GM18870 (cell line): ENCODE results near the gene NPNT.

Source experiments
- ATAC-seq: cut with Tn5 transposase; IDR thresholded peaks from one replicate; pipeline ENCODE4 v1.9.1; 2021; ENCODE audit warnings: moderate library complexity; ENCODE audit not compliant: unreplicated experiment

The NPNT gene

DNA sequence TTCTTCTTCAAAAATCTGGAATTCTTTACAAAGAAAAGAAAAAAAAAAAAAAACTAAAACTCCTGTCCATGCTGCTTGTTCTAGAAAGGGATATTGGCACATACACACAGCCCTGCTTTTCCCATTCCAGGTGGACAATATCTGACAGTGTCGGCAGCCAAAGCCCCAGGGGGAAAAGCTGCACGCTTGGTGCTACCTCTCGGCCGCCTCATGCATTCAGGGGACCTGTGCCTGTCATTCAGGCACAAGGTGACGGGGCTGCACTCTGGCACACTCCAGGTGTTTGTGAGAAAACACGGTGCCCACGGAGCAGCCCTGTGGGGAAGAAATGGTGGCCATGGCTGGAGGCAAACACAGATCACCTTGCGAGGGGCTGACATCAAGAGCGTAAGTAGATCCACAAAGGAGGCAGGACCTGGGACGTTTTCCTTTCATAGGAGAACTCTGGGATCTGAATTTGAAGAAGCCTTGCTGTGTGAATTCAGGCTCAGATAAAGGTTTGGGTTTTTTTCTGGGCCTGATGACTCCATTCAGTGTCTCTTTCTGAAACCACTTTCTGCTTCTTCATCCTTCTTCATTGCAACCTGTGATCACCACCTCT lies 71.9 kb downstream of the NPNT start:
- ATAC-seq, result no peak

DNA sequence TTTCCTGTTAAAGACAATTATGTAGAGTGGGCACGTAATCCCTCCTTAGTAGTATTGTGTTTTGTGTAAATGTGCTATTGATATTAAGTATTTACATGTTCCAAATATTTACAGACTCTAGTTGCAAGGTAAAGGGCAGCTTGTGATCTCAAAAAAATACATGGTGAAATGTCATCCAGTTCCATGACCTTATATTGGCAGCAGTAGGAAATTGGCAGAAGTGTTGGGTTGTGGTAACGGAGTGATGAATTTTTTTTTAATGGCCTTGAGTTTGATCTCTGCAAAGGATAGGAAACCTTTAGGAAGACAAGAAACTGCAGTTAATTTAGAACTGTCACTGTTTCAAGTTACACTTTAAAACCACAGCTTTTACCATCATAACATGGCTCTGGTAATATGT lies 74.3 kb downstream of the NPNT start:
- no peak for ATAC-seq

DNA sequence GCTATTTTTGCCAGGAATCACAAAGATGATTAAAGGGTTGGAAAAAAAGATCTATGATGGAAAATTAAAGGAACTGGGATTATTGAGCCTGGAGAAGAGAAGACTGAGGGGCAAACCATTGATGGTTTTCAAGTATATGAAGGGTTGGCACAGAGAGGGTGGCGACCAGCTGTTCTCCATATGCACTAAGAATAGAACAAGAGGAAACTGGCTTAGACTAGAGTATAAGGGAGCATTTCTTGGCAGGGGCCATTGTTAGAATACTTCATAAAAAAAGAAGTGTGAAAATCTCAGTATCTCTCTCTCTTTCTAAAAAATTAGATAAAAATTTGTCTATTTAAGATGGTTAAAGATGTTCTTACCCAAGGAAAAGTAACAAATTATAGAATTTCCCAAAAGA lies 75.1 kb downstream of the NPNT start:
- ATAC-seq, result no peak

DNA sequence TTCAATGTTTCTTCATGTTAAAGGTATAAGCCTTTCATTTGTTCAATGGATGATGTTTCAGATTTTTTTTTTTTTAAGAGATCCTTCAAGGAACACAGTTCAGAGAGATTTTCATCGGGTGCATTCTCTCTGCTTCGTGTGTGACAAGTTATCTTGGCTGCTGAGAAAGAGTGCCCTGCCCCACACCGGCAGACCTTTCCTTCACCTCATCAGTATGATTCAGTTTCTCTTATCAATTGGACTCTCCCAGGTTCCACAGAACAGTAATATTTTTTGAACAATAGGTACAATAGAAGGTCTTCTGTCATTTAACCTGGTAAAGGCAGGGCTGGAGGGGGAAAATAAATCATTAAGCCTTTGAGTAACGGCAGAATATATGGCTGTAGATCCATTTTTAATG lies 75.8 kb downstream of the NPNT start:
- ATAC-seq, result no peak

DNA sequence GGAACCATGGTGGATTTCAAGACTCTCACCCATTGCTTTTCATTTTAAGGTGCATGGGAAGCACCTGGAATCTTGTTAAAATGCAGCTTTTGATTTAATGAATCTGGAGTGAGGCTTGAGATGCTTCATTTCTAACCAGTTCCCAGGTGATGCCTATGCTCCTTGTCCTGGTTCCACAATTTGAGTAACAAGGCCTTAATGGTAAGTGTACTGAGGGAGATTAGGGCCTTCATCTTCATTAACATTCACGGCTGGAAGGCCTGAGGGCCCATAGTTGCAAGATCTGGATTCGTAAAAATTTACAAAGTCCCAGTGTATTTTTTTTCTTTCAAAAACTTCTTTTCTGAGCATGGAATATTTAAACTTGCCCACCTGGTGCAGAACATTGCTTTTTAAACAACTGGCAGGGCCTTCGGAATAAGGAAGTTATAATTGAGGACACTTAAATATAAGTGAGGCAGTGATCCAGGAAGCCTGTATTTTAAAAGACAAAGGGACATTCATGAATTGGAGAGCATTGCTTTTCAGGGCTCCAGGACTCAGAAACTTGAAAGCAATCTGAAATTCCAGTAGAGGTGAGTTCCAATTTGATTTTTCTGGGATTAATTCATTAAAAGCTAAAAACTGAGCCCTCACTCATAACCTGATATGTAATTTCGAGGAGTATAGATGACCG lies 77.8 kb downstream of the NPNT start:
- ATAC-seq, result no peak

DNA sequence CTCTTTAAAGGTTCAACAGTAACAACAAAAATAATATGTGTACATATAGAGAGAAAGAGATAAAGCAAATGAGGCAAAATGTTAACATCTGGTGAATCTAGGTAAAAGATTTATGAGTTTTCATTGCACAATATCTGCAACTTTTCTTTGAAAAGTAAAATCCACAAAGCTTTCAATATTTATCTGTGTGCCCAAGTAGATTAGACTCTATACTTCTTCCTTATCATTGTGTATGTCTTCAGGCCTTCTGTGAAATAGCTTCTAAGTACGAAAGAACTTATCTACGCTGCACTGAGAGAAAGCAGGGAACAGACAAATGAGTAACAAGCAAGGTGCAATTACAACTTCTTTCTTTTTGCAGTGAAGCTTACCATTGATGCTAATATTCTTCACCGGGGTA lies 81.6 kb downstream of the NPNT start:
- no peak for ATAC-seq

DNA sequence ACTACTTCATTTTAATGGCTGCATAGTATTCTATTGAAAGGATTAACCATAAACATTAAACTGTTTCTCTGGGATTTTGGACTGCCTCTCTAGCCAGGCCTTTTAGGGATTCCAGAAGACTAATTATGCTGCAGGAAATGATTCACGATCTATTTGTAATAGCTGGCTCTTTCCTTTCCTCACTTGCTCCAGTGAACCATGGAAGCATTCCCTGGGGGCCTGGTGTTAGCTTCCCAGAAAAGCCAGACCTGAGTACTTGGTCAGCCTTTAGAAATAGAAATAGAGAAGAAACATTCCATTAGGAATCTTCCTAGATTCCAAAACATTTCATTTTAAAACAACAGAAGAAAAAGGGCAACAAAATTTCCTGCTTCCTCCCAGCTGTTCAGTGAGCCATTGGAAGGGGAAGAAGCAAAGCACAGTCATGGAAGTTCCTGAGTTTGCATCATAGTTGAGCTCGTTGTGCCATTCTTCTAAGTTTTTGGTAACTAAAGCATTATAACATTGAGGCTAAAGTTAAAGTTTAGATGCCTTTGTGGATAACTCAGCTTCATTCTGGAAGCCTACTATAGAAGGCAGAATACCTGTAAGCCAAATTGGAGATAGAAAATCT lies 83.5 kb downstream of the NPNT start:
- ATAC-seq, result no peak

DNA sequence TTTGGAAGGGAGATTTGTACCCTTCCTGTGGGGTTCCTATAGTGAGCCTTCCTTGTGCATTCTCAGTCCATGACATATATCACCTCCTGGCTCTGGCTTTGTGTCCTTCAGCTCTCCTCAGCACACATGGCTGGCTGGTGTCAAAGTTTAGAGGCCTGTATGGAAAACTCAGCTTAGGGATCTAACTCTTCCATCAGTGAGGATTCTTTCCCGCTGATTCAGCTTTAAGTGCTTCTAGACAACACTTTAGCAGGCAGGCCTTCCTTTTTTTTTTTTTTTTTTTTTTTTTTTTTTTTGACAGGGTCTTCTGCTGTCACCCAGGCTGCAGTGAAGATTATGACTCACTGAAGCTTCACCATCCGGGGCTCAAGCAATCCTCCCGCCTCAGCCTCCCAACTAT lies 84.2 kb downstream of the NPNT start:
- ATAC-seq, result no peak

DNA sequence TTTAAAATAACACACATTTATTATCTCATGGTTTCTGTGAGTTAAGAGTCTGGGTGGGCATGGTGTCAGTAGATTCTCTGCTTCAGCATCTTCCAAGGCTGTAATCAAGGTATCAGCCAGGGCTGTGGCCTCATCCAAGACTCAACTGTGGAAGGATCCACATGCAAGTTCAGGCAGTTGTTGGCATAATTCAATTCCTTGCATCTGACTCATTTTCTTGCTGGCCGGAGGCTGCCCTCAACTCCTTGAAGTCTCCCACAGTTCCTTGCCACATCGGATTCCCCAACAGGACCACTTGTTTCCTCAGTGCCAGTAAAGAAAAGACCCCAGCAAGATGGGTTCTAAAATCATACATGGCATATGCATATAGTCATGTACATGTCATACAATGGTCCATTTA lies 93.4 kb downstream of the NPNT start:
- no peak for ATAC-seq

DNA sequence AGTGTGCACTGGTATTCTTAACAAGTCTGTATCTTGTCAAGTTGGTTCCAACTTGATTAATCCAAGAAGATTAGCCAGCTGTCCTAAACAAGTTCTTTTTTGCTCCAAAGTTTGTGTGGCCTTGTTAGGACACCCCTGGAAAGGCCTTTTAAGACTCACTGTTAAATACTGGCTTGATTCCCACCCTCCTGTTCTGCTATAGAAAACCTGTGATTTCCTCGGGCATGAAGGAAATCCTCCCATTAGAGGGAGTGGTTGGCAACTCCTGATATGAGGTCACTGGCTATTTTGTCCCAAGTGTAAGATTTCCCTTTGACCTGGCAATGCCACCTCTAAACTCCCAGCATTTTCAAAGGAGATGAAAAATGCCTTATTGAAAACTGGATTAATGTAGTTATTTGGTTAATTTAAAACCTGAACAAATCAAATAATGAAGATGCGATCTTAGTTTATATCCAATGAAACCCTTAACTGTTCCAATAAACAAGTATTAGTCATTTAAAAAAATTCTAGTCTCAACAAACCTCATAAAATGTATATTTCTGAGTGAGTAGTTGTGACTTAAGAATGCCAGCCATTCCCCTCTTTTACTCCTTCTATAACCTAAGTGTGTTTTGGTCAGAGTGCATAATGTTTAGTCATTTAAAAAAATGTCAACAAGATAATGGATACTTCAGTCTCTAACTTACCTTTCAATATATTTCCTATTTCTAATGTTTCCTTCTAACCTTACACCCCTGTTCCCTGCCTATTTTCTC lies 94.4 kb downstream of the NPNT start:
- no peak for ATAC-seq

DNA sequence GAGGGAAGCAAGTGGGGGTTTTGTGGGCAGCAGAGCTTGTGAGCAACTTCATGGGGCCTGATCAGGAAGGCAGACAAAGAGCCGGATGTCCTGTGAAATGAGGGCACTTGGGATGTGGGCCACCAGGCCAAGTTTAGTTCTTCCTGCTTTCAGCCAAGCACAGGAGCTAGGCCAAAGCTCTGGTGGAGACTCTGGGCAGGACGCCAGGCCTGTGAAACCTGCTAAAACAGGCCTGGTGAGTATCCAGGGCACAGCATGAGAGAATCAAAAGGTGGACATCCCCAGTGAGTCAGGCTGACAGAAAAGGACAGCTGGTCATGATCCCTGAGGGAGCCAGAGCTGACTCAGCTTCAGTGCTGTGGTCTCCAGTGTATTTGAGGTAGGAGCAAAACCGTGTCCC lies 95.7 kb downstream of the NPNT start:
- no peak for ATAC-seq

DNA sequence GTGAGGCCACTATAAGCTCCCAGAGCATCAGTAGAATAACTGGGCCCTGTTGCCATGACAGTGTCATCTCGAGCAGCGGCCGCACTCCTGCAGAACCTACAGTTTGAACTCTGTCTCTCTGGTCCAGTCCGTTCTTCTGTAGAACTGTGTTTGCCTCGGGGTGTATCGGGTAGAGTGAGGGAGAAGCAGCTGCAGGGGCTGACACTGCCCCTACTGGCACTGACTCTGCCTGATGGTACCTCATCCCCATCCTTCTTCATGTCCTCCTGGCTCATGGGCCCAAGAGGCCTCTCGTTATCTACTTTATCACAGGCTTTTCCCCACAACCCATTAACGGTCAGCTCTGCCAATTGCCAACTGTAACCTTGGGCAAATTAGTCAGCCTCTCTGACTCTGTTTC lies 96.5 kb downstream of the NPNT start:
- ATAC-seq, result no peak

DNA sequence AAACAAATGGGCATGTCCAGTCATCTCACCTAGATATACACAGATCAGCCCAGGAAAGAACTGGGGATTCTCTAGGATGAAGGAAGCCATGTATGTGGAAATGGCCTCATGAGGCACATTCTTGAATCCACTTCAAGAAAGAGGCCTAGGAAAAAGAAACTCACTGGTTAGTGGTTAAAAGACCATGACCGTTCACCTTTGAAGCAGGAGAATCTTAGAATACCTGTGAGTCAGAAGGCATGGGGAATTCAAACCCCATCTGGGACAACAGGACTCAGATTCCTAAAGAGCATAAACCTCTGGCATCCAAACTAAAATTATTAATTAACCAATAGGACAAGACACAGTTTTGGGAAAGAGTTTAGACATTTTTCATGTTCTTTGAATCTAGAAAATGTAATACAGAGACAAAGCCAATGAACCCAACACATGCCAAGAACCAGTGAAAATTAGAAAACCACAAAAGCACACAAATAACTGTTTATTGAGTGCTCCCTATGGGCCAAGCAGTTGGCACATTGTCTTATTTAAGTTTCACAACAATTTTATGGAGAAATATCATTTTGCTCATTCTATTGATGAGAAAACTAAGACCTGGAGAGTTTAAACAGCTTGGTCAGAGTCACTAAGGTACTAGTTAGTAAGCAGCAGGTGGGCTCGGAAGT lies 97.5 kb downstream of the NPNT start:
- no peak for ATAC-seq

DNA sequence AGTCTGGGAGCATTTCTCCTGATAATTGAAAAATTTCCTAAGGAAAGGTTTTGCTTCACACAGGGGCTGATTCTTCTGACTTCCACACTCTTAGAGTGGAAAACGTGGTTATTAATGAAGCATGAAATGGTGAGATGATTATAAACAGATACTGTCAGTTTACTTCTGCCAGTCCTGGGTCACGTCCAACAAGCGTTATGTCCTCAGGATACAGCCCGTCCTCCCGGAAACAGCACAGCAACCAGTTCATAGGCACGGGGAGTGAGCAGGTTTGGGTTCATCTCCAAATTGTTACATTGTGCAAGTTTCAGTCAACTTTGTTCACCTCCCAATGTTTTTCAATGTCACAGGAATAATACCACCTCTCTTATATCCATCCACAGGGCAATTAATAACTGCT lies 98.8 kb downstream of the NPNT start:
- no peak for ATAC-seq

DNA sequence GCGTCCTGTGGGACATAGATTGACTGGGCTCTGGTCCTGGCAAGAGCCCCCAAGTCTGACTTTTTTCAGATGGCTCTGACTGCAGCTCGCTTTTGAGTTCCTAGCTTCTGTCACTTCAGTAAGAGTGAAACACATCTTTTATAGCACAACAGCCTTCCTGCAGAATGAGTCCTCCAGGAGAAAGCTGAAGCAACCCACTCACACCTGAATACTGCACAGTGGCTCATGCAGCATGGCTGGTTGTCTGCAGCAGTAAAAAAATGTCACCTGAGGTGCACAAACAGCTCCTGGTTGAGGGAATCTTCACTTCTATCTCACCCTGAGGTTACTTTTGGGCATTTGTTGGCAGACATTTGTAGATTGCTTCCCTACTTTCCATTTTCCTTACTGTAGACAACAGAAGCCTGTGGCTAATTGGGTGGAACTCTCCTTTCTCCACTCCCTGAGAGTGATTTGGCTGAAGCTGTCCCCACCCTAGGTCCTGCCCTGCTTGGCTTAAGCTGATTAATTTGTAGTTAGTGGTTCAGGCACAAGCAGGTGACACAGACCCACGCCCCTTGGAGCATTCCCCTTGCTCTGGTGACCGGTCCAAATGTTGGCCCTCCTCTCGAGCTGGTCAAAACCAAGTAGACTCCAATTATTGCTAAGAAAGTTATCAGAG lies 99.7 kb downstream of the NPNT start:
- ATAC-seq, result no peak

DNA sequence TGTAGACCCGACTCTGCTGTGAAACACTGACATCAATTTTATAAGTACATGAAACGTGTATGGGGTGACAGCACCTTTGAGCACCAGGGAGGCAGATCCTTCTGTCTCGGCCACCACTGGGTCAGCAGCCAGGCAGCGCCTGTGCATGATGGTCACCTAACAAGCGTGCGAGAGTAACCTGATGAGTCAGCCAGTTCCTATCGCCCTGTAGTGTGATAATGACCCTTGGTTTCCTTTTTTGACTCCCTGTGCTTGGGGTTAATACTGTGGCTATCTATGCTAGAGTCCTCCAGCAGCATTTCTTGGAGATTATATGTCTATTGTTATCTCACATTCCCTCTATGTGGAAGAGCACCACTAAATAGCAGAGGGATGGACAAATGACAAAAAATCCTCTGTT lies 101.6 kb downstream of the NPNT start:
- no peak for ATAC-seq

DNA sequence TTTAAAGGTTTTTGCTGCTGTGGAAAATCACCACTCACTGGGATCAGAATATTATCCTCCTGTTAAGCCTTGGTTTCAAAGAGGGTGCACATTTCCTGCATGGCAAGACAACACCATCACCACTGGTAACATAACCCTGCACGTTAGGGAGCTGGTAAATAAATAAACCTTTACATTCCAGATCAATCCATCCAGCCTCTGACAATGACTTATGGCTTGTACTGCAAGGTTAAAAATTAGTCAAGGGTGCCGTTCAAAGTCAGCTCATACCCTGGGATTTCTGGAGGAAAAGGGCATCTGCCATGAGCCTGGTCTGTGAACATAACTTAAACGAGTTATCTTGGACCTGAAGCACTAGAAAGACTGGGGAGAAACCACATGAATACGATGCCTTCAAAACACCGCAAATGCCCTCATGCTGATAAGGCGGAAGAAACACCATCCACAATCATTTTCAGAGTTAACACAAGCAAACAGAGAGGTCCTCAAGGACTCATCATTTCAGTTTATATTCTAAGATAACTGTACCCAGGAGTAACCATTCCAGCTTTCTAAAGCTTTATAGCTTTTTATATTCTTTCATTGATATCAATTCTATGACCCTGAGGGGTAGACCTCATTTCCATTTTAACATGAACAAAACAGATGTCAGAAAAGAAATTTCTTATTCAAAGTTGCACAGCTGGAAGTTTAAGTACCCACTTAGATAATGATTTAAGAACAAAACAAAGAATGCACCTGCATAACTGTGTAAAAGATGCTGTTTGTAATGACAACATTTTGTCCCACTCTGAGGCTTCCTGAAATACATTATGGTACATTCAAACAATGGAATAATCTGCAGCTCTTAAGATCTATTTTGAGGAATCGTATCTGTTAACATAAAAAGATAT lies 103.1 kb downstream of the NPNT start:
- ATAC-seq, result no peak

DNA sequence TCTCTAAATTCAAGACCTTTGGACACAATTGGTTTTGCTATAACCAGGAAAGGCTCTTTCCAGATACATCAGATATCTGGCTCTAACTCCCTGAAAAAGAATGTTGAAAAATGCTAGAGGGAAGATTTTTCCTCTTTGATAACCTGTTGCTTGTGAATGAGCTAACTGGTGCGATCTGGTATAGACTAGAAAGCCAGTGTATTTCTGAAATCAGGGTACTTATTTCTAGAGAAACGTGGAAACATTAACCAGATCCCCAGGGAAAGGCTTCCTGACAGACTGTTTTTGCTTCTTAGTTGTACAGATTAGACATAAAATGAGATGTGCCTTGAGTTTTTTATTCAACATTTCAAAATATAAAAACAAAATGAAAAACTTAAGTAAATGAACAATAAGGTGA lies 107.7 kb downstream of the NPNT start:
- ATAC-seq, result no peak

DNA sequence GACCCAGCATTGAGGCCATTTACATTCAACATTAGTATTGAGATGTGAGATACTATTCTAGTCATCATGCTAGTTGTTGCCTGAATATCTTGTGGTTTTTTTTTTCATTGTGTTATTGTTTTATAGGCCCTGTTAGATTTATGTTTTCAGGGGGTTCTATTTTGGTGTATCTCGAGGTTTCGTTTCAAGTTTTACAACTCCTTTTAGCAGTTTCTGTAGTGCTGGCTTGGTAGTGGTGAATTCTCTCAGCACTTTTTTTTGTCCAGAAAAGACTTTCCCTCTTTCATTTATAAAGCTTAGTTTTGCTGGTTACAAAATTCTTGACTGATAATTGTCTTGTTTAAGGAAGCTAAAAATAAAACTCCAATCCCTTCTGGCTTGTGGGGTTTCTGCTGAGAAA lies 115.5 kb downstream of the NPNT start:
- no peak for ATAC-seq

DNA sequence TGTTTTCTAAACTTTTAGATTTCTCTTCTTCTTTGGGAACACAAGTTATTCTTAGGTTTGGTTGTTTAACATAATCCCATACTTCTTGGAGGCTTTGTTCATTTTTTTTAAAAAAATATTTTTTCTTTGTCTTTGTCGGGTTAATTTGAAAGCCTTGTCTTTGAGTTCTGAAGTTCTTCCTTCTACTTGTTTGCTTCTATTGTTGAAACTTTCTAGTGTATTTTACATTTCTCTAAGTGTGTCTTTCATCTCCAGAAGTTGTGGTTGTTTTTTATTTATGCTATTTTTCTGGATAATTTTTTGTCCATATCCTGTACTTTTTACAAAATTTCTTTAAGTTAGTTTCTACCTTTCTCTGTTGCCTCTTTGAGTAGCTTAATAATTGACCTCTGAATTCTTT lies 116.1 kb downstream of the NPNT start:
- ATAC-seq, result no peak
